HG03135 (cell line): ENCODE measurements around the gene ARHGAP15.

Experiments used
- ATAC-seq: cut with Tn5 transposase; IDR thresholded peaks from one replicate; pipeline ENCODE4 v1.9.1; 2021; ENCODE audit warnings: mild to moderate bottlenecking, moderate library complexity; ENCODE audit not compliant: unreplicated experiment

The ARHGAP15 gene

DNA sequence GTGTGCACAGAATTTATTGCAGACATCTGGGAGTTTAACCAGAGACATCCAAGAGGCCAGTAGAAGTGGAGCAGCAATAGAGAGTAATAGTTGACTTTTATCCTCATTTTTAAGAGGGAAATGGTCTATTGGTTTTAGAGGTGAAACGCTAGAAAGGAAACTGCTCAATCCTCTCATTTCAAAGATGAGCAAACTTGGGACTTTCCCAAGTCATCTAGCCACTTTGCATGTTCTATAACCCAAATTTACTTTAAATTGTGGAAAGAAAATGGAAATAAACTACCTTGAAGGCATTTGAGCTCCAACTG lies 601.7 kb downstream of the ARHGAP15 start:
- ATAC-seq = no peak

DNA sequence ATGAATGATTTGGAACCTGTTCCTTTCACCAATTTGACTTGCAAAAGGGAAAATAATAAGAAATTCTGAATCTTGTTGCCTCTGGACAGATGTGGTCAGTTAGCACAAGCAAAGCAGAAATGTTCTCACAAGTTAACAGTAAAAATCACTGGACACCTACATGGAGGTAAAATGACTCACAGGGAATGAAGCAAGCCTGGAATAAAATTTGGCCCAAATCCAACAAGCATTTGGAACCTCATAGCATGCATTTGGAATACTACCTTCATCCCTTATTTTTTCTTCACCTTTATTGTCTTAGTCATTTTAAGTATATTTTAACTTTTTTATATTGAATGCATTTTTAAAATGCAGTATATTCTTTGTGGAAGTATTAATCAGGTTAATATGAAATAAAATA lies 602.9 kb downstream of the ARHGAP15 start:
- ATAC-seq = no peak

DNA sequence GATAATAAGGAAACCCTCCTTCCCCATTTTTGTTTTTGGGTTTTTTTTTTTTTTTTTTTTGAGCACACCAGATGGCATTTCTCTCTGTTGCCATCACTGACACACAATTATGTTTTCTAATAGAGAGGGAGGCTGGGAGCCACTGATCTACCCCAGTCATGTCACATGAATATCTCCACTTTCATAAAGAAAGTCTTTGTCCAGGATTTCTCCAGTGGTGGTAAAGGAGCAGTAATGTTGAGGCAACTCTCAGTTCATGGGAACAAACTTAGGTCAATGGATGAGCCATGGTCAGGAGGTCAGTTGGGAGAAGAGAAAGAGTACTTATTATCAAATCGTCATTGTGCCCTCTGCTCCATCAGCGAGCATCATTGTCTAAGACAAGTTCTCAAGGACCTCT lies 603.7 kb downstream of the ARHGAP15 start:
- ATAC-seq = no peak

DNA sequence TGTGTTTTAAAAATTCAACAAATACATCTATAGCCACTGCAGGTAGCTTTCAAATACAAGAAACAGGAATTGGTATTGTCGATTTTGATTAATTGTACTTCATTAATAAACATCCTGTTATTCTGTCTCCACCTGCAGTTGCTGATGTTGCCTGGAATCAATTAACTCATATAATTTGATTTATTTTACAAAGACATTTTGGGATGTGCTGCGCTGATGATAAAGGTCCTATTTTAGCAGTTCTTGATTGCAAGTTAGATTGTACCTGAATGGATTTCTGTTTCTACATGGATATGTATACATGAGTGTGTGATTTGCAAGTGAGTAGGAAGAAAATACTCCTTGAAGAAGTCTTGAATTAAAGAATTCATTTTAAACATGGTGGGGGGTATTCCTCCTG lies 605.3 kb downstream of the ARHGAP15 start:
- no peak for ATAC-seq

DNA sequence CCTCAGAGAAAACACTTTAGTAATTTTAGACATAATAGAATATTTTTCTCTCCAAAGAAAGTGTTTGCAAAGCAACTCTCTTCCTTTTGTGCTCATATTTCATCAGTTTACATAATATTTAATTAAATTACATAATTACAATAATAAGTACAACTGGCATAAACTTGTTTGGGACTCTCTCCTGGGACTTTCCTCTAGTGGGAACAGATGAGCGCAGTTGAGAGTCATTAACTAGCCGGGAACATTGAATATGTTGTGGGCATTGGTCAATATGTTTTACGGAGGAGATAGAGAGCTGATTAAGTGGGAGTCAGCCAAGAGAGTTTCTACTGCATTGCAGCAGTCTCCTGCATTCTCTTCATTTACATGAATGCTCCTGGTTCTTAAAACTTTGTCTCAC lies 607.7 kb downstream of the ARHGAP15 start:
- ATAC-seq = no peak

DNA sequence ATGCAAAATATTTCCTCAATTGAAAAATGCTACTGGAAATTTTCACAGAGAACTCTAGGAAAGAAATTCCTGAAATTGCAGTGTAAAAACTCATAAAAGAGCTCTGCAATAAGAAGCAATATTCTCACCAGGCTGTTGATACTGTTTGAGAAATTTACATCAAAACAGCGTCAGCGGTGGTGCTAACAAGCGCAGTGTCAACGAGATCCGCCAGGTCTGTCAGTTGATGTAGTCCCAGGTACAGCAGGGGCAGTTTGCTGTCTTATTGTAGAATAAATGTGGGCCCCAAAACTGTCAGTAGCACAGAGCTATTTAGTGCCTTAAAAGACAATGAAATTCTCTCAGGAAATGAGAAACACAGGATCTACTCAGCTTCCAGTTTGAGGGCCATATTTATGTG lies 611.2 kb downstream of the ARHGAP15 start:
- no peak for ATAC-seq

DNA sequence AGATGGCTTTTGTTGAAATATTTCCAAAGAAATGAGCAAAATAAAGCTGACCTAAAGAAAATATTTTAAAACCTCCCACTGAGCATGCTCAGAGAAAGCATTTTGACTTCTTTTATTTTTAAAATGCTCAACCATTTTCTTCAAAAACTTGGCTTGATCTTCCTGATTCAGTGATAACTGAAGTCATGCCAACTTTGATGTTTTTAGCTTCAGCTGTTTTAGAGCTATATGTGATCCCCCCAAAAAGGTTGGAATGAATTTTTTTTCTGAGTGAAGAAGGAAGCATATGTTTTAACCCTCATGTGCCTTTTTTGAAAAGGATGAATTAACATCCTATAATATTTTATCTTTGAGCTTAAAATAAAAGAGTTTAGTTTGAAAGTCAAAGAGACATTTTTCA lies 612.0 kb downstream of the ARHGAP15 start:
- no peak for ATAC-seq

DNA sequence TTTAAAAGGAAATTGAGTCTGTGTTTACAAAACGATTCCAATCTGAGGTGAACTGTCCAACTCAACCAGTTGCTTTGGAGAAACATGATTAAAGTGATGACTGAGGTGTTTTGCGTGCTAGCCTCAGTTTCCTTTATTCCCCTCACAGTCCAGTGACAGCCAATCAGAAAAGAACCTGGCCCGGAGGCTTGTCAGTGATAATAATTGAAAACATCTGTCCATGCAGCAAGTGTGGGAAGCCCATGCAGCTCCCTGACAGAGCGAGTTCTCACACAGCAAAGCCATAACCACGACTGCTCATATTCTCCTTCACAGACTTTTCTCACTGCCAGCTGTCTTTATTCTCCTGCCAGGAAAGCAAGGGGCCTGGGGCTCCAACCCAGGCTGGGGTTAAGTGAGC lies 613.4 kb downstream of the ARHGAP15 start:
- no peak for ATAC-seq

DNA sequence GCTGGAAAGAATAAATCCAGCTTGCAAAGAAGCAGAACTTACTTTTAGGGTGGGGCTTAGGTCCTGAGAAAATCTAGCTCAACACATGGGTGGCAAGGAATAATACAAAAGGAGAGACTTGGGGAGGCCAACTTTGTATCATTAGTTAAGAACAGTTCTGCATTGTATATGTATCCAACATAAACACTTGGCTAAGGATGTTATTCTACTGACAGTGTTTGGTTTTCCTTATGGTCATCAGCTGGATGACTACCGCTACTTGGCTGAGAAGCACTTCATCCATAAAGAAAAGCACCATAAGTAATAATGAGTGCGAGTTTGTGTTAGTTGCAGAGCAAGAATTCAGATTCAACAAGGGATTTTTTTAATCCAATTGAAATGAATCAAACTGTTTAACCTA lies 614.9 kb downstream of the ARHGAP15 start:
- no peak for ATAC-seq

DNA sequence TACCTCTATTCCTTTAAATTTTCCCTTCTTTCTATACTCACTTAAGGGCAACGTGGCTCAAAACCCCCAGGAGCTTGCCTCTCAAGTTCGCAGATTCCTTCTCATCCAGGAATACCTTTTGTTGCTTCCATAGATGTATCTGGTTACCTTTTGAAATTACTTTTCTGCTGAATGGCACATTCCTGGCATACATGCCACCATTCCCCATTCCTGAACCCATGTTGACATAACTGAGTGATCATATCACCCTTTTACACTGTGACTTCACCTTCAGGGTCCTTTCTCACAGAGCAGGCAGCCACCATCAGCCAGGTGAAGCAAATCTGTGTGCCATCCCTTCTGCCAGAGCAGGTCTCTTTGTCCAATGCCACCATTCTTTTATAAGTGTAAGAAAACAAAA lies 615.8 kb downstream of the ARHGAP15 start:
- no peak for ATAC-seq

DNA sequence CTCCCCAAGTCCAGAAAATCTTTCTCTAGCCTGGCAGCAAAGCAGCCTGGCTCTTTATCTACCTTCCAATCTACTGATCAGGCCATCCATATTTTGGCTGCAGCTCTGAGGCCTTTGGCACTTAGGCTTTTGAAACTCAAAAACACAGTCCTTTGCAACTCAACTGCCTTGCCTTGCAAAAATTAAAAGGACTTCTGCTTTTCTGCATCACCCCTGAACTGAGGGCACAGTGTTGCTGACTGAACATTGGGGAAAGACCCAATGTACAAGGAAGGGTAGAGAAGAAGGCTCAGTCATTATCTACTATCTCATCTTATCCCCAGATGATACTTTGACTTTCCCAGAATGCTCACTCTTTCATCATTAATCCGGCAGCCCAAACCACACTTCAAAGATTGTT lies 625.5 kb downstream of the ARHGAP15 start:
- no peak for ATAC-seq

DNA sequence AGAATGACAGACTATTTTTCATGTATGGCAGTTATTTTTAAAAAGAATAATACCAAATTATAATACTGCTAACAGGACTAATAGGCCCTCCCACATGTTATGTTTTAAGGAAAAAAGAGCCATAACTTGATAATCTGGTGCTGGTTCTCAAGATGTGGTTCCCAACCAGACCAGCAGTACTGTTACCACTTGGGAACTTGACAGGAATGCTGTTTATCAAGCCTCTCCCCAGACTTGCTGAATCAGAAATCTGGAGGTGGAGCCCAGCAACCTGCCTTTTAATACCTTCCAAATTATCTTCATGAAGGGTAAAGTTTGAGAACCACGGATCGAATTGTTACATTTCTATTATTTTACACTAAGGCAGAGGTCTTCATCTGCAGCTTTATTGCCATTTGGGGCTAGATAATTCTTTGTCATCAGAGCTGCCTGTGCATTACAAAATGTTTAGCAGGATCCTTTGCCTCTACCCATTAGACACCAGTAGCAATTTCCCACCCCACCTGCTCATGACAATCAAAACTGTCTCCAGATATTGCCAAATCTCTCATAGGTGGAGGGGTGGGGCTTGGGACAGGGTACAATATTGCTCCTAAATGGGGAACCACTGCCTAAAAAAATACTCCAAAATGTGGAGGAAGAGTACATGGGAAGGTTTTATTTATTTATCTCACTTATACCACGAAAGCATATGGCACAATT lies 629.6 kb downstream of the ARHGAP15 start:
- ATAC-seq = no peak

DNA sequence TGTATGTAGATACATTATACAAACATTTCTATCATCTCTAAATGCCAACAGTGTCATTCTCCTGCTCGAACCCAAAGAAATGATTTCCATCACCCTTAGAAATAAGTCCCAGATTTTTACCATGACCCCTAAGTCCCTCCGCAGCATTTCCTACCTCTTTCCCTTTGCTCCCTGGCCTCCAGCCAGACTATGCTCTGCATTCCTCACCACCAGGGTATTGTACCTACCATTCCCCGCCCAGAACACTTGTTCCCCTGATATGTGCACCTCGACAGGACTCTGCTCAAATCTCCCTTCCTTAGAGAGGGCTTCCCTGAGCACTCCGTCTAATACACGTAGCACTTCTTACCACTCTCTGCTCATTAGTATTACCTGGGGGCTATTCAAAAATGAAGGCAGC lies 630.2 kb downstream of the ARHGAP15 start:
- no peak for ATAC-seq

DNA sequence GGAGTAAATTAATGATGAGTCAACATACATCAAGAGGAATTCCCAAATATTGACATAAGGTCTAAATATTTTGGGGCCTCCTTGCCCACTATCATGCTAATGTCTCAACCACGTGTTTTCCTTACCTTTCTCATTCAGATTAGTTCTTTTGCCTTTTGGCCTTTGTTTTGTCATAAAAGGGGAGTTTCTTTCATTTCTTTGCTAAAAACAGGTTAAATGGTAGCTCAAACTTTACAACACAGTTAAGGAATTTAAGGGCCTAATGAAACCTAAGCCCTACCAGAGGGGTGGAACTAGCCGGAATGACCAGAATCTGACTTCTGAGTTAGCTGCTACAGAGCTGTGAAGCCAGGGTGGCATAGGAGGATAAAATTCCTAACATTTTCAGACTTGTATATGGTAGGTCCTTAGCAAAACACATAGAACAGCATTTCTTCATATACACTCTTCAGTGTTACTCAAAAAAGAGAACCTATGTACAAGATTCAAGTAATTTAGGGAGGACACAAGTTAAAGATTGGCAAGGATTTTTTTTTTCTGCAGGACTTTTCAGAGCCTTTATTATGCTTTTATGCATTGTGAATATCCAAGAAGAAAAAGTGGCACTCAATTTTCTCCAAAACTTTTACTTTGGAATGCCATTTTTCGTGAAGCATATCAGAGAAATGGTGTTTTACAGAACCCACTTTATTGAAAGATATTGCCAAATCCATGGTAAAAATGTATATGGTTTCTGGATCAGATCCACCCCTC lies 633.1 kb downstream of the ARHGAP15 start:
- ATAC-seq = no peak

DNA sequence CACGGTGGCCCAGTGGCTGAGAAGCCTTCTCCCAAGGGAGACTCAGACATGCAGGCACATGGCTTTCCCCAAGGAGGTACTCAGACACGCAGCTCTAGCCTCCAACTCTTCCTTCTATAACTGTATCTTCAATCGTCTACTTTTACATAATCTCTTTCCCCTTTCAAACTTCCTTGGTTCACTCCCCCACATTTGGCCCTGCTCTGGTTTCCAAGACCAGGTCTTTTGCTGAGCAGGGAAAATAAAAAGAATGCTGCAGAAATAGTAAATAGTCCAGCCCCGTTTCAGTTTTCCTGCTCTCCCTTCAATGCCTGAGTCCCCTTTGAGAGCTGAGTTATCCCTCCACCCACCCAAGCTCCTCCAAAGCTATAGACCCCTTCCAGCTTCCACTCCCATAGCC lies 635.0 kb downstream of the ARHGAP15 start:
- ATAC-seq = no peak

DNA sequence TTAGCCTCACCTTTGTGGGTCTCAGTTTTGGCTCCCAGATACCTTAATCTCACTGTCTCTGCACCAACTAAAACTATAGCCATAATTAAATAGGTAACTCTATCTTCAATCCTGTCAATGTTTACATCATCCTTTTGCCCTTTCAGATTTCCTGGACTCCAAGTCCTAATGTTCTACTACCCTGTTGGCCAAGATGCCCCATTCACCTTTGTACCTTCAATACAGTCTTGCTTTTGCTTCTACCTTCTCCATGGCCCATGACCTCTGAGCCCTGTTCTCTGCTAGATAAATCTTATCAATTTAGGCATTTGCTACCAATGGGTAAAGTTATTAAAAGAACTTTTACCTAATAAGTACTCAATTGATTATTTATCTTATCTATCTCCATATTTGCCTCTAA lies 635.5 kb downstream of the ARHGAP15 start:
- ATAC-seq = no peak

DNA sequence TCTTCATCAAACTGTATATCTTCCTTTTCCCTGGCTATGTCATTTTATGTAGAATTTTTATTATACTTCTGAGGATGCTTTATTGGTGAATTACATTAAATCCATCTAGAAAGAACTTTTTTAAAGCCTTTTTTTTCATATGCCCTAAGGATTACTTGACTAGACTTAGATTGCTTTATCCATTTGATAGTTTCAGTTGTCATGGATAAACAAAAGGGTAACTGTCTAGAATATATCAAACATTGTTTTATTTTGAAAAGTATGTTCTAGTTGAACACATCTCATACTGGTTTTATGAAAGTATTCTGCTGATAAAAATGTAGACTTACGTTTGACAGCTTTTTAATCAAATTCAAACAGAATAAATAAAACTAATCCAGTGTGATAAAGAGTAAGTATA lies 639.8 kb downstream of the ARHGAP15 start:
- ATAC-seq = no peak

DNA sequence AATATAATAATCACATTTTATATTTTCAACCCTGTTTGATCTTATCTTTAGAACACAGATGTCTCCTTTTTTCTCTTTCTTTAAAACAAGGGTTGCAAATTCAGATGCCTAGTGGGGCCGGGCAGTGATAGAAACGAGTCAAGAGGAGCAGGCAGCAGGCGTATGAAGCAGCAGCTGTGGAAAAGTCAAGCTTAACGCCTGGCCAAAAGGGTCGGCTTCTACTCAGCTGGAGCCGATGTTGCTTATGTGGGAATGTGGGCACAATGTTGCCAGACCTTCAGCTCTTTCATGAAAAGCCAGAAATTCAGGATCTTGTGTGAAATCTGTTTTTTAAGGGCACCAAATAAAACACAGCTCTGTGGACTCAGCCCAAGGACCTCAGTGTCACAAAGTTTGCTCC lies 642.7 kb downstream of the ARHGAP15 start:
- no peak for ATAC-seq

DNA sequence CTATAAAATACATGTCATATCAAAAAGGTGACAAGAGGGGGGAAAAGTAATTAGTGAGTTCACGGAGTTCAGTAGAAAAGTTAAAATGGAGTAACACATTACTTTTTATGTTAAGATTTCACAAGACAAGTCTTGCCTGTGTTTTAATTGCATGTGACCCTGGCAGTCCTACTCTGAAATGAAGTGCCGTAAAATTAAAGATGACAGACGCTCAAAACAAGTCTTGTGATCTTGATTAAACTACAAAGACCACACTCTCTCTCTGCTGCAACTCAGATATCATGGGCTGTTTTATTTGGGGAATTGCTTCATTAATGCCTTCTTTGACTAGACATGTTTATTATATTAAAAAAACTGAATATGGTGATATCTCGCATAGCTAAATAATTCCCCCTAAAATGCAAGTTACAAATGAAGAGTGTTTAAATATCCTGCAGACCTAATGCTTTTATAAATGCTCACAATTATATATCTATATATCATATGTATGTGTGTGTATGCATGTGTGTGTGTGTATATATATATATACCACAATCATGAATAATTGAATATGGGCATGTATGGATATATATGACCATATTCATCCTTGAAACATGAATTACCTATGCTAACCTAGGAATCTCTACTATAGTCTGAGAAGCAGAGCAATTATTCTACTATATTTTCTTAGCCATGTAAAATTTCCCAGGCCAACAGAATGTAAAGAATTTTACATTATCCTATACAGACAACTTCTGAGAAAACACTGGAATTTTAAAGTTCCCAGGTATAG lies 647.5 kb downstream of the ARHGAP15 start:
- no peak for ATAC-seq

DNA sequence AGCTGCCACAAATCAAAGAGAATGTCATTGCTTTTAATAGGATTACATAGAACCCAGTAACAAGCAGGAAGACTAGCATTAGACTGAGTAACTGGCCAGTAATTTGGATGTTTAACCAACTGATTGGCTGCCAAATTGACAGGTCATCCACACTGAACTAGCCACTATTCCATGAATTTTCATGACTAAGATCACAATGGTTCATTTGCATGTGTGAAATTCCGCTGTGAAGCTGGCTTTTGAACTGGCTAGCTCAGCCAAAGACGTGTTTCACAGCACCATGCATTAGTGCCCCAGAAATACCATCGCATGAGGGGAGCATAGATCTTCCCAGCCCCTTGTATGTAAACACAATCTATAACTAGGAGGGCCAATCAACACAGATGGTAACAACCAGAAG lies 649.8 kb downstream of the ARHGAP15 start:
- ATAC-seq = no peak

DNA sequence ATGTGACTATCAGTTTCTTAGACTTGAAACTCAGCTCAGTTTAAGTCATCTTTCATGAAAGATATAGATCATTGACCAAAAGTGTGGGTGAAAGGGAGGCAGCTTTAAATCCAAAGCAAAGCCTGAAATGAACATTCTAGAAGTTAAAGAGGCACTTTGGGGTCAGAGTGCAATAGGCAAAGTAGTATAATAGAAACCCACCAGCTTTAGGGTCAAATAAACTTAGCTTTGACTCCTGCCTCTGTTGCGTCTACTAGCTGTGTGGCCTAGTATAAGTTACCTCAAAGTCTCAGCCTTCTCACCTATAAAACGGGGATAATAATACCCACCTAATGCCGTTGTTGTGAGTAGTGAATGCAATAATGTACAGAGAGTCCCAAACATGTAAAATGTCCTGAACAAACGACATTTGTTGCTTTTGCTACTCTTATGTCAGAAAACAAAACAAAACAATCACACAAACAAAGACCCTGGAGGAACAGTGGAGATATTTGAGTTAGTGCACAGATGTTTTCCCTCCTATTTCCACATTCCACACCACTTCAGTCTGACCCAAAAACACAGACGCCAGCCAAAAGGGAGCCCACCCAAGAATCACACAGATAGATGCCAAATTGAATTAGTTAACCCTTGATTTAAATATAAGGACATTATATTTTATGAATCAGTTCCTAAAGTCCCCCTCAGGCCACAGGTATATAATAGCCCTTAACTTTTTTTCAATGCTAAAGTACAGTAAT lies 657.0 kb downstream of the ARHGAP15 start:
- no peak for ATAC-seq
